AG04450 (cell line): ENCODE results near the gene BPNT1. TPM values are rescaled to one million over a fixed set of nuclear protein-coding genes. Genes with fewer than 3 reads are reported as not detected.
"Not testable (repeated sequence)": the region's sequence is repeated elsewhere in the genome, so short reads cannot be mapped to it uniquely, and the experiment has no call there.

Experiments
- CTCF ChIA-PET: fragments of 300-600, 350-600 bp; formaldehyde crosslinking; extraction: SDS; loops from one replicate; lab custom pipeline; 2022; ENCODE audit warnings: antibody characterized with exemption, inconsistent platforms; lab: Charles Lee
- POLR2A ChIA-PET: fragments of 350-600 bp; formaldehyde crosslinking; extraction: SDS; loops from one replicate; lab custom pipeline; 2021; ENCODE audit warnings: antibody characterized with exemption, inconsistent platforms; lab: Yijun Ruan, JAX
- DNase-seq: peaks from one replicate; pipeline ENCODE4 v3.0.0-alpha.2; 2011; ENCODE audit warnings: low read depth, low spot score
- H3K27ac ChIP-seq: one replicate; pipeline ENCODE4 v1.5.1; 2012; ENCODE audit warnings: low read depth, low read length, control low read depth
- H3K27me3 ChIP-seq: one replicate; pipeline ENCODE4 v1.6.0; 2012; ENCODE audit warnings: low read length; ENCODE audit not compliant: control insufficient read depth, insufficient read depth
- H3K4me3 ChIP-seq: 2 replicates; pipeline ENCODE4 v1.5.1; 2011; ENCODE audit warnings: mild to moderate bottlenecking, low read depth, low read length, control low read depth
- H3K9me3 ChIP-seq: 2 replicates; pipeline ENCODE4 v1.5.1; 2012; ENCODE audit warnings: low read length; ENCODE audit not compliant: control insufficient read depth, insufficient read depth
- CTCF ChIP-seq: IDR thresholded peaks from 2 replicates; pipeline ENCODE4 v1.5.1; 2011; ENCODE audit warnings: low read depth, low read length, control low read depth, inconsistent platforms
- polyA plus RNA-seq: library from polyadenylated mRNA; depleted of rRNA; stranded (reverse); fragments of >200 nt; gene quantifications from 2 replicates; pipeline ENCODE4 v1.2.3, GENCODE V29; 2011

The BPNT1 gene
- polyA plus RNA-seq, 1 experiment: 54.1 TPM

DNA sequence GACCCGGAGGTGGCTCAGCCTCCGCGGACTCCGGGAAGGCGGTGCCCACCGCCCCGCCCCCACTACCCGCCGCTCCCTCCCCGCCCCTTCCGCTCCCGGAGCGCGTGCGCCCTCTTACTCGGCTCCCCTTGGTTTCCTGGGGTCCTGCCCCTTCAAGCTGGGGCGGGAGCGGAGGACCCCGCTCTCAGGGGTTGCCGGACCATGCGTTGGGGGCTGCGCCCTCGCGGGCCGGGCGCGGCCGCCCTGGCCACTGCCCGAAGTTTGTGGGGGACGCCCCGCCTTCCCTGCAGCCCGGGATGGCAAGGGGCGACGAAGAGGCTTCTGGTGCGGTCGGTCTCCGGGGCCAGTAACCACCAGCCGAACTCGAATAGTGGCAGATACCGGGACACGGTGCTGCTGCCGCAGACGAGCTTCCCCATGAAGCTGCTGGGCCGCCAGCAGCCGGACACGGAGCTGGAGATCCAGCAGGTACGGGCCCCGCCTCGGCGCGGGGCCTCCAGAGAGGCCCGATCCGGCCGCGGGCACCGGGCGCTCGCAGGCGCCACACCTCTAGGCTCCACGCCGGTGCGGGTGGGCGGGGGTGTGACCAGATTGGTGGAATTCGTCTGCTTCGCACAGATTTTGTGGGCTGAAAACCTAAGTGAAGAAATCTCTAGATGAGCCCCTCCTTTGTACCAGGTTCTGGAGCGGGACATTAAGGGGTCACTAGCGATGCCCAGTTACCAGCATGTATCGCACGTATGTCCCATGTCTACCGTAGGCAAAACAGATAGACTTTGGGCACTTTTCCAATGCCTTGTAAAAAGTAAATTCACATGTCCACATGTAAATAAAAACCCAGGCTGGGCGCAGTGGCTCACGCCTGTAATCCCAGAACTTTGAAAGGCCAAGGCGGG is 4.7 kb upstream of the BPNT1 start, which contains the start of gene IARS2:
IARS2 (plus strand) TSS at position 117 of the 896 bp plus-strand sequence; CDS start at position 202, 85 bp downstream.
- H3K9me3 ChIP-seq: no peaks in the 10 kb centered on the region
- H3K4me3 ChIP-seq: peak within 1 kb of the TSS; percentile 80
- no peaks in the 10 kb centered on the region for H3K27me3 ChIP-seq
- POLR2A ChIA-PET: no interaction called here
- peak within 1 kb of the TSS; percentile 42 for H3K27ac ChIP-seq
- peak; percentile 51 for DNase-seq
- TF ChIP-seq CTCF: no peak
- CTCF ChIA-PET: no interaction called here

DNA sequence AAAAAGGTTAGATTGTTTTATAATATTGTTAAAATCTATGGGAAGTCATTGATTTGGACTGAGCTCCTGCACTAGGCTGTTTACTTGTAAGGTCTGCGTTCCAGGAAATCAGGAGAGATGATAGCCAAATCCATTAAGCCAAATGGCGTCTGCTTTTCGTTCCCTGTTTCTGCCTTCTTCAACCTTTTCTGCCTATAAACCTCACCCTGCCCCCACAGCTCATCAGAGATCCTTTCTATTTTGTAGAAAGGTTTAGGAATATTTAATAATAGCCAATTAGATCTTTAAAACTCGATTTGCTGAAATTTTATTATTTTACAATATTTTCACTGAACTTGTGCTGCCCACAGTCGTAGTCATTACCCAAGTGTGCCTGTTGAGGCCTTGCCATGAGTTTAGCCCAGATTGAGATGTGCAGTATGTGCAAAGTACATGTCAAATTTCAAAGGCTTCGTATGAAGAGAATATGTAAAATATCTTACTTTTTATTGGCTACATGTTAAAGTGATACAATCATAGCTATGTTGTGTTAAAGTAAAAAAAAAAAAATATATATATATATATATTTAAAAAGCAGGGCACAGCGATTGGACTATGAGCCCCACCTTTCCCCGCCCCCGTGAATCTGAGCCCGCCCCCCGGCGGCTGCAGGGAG is 3.9 kb upstream of the BPNT1 start:
- no peak for TF ChIP-seq CTCF
- POLR2A ChIA-PET: interaction anchor here (0.5 to 0.6 kb wide), 2 partner anchors 36 to 54 kb away, joined by 3 to 4 read pairs; no protein-coding TSS in a partner anchor
- Histone ChIP-seq H3K27me3 (no peaks in the 10 kb centered on the region), H3K9me3 (no peaks in the 10 kb centered on the region), H3K27ac (no peak overlapping the region), H3K4me3 (no peak overlapping the region)
- DNase-seq: no peak
- CTCF ChIA-PET: no interaction called here

- ChIA-PET POLR2A (interaction anchor here (0.6 kb wide), 1 partner anchor 36 kb away, joined by 4 read pairs; no protein-coding TSS in a partner anchor), CTCF (no interaction called here)
- H3K27ac ChIP-seq: no peak overlapping the region
- no peaks in the 10 kb centered on the region for H3K9me3 ChIP-seq
- H3K4me3 ChIP-seq: no peak overlapping the region
- no peaks in the 10 kb centered on the region for H3K27me3 ChIP-seq
- TF ChIP-seq CTCF: no peak
- DNase-seq: no peak
Measured at GRCh38 chr1:220092694-220093093, 3.1 kb upstream of the BPNT1 start.

GRCh38 chr1:220086261-220086686 is 3.3 kb downstream of the BPNT1 start:
- H3K9me3 ChIP-seq, H3K4me3 ChIP-seq, POLR2A ChIA-PET, H3K27ac ChIP-seq, CTCF ChIA-PET, H3K27me3 ChIP-seq, DNase-seq: not testable (repeated sequence)

DNA sequence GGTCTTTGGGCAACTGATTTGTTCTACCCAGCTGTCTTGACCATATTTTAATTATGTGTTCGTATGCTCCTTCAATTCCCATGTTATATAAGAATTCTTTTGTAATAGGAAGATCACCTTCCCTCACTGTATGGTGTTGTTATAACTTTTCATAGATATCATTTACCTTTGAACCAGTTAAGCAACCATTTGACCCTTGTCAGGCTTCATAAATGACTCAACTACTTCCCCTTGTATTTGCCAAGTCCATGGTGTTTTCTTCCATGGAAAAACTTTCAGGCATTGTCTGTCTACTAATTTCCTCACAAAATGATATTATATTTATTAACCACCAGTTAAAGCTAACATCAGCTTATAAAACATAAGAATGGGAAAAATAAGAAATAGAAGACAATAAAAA is 5.1 kb downstream of the BPNT1 start:
- POLR2A ChIA-PET: no interaction called here
- no peak for DNase-seq
- Histone ChIP-seq H3K9me3 (no peaks in the 10 kb centered on the region; the same call in 1 of the 2 replicates), H3K4me3 (no peak overlapping the region), H3K27ac (no peak overlapping the region), H3K27me3 (no peaks in the 10 kb centered on the region)
- CTCF ChIA-PET: no interaction called here
- no peak for TF ChIP-seq CTCF
